GM23248 (cell line): ENCODE measurements around the gene ZNF304. TPM values are rescaled to one million over a fixed set of nuclear protein-coding genes. Genes with fewer than 3 reads are reported as not detected.

Experiments
- DNase-seq: peaks from one replicate; pipeline ENCODE4 v3.0.0-alpha.2; 2015
- H2AFZ ChIP-seq: fragments of 200-600 bp; sonication (generic); 2 replicates; pipeline ENCODE4 v1.6.1; 2016; ENCODE audit warnings: antibody characterized with exemption
- H3F3A ChIP-seq: fragments of 200-600 bp; sonication (generic); 2 replicates; pipeline ENCODE4 v1.6.1; 2016; ENCODE audit warnings: mild to moderate bottlenecking, antibody characterized with exemption, mixed run types; ENCODE audit not compliant: insufficient read depth
- H3K27ac ChIP-seq: fragments of 200-600 bp; sonication (generic); 2 replicates; pipeline ENCODE4 v1.5.1; 2016; ENCODE audit warnings: mild to moderate bottlenecking
- H3K27me3 ChIP-seq: fragments of 200-600 bp; sonication (generic); replicated peaks from 2 replicates; pipeline ENCODE4 v1.6.1; 2016; ENCODE audit warnings: mild to moderate bottlenecking; ENCODE audit not compliant: insufficient read depth
- H3K36me3 ChIP-seq: fragments of 200-600 bp; sonication (generic); 2 replicates; pipeline ENCODE4 v1.6.1; 2016; ENCODE audit warnings: low read depth, mild to moderate bottlenecking
- H3K4me1 ChIP-seq: fragments of 200-600 bp; sonication (generic); 2 replicates; pipeline ENCODE4 v1.6.1; 2016; ENCODE audit warnings: mild to moderate bottlenecking; ENCODE audit not compliant: insufficient read depth
- H3K4me2 ChIP-seq: fragments of 200-600 bp; sonication (generic); one replicate; pipeline ENCODE4 v1.6.1; 2016; ENCODE audit warnings: mild to moderate bottlenecking; ENCODE audit not compliant: unreplicated experiment
- H3K4me3 ChIP-seq: fragments of 200-600 bp; sonication (generic); 2 replicates; pipeline ENCODE4 v1.5.1; 2016; ENCODE audit warnings: mild to moderate bottlenecking
- H3K79me2 ChIP-seq: fragments of 200-600 bp; sonication (generic); 2 replicates; pipeline ENCODE4 v1.6.1; 2016; ENCODE audit warnings: mild to moderate bottlenecking; ENCODE audit not compliant: insufficient read depth
- H3K9ac ChIP-seq: fragments of 200-600 bp; sonication (generic); 2 replicates; pipeline ENCODE4 v1.6.1; 2016; ENCODE audit warnings: mild to moderate bottlenecking
- H3K9me2 ChIP-seq: fragments of 200-600 bp; sonication (generic); 2 replicates; pipeline ENCODE4 v1.6.1; 2016; ENCODE audit warnings: mixed run types, mild to moderate bottlenecking, moderate library complexity; ENCODE audit not compliant: insufficient read depth
- H3K9me3 ChIP-seq: fragments of 200-600 bp; sonication (generic); one replicate; pipeline ENCODE4 v1.6.1; 2017; ENCODE audit warnings: low read depth
- H4K20me1 ChIP-seq: fragments of 200-600 bp; sonication (generic); 2 replicates; pipeline ENCODE4 v1.6.0; 2016; ENCODE audit not compliant: insufficient read depth
- EZH2 ChIP-seq: fragments of 200-600 bp; sonication (generic); IDR thresholded peaks from 2 replicates; pipeline ENCODE4 v1.6.1; 2018; ENCODE audit warnings: antibody characterized with exemption, mild to moderate bottlenecking; ENCODE audit not compliant: insufficient read depth, poor library complexity, severe bottlenecking
- EZH2phosphoT487 ChIP-seq: fragments of 200-600 bp; sonication (generic); IDR thresholded peaks from 2 replicates; pipeline ENCODE4 v1.6.1; 2018; ENCODE audit warnings: antibody characterized with exemption, moderate library complexity, mild to moderate bottlenecking, low read depth; ENCODE audit not compliant: insufficient read depth
- WGBS, 2 experiments: methylation state at CpG; one replicate each; pipeline ENCODE4 v1.1.6; 2015 to 2017; ENCODE audit warnings: low lambda C conversion rate in 2 of 2, low coverage in 1 of 2; ENCODE audit errors: missing lambda C conversion rate in 2 of 2; 5-methylcytosine and 5-hydroxymethylcytosine counted together
- in situ Hi-C: fragments of 300-500 bp; cut with MboI; formaldehyde crosslinking; loops from 2 replicates; pipeline ENCODE4 v1.15.0; 2020
- polyA plus RNA-seq: library from polyadenylated mRNA; unstranded; fragments of >200 nt; fragmentation: Nextera tagmentation; extraction: Ambion mirVana; gene quantifications from 2 replicates; pipeline ENCODE4 v1.2.1, GENCODE V29; 2016
- total RNA-seq: library from RNA; depleted of rRNA; stranded (reverse); fragments of >200 nt; shearing (Covaris generic); gene quantifications from 2 replicates; pipeline ENCODE4 v1.2.3, GENCODE V29; 2014

Gene ZNF304
- total and polyA plus RNA-seq, 2 experiments from 2014 or later, result 4.2 to 7.8 TPM

- in situ Hi-C loops, result no loop called here
- Histone ChIP-seq H4K20me1 (no peaks in the 10 kb centered on the region), H3K79me2 (peaks cover 66% of the 10 kb centered on the region), H3K4me1 (peaks cover 5% of the 10 kb centered on the region), H3K36me3 (0 out of 2 replicates have a peak, but pooled peaks cover 6% of the 10 kb centered on the region), H3K4me2 (peak overlapping the region; percentile 89), H3K4me3 (peak overlapping the region; percentile 76), H3K9ac (peak overlapping the region; percentile 81), H3K27ac (peak overlapping the region; percentile 77), H3K9me2 (no peaks in the 10 kb centered on the region), H3K27me3 (no peaks in the 10 kb centered on the region), H2AFZ (peak overlapping the region; percentile 94), H3K9me3 (no peaks in the 10 kb centered on the region), H3F3A (0 out of 2 replicates have a peak, but pooled peaks cover 6% of the 10 kb centered on the region)
- no peak for DNase-seq
- TF ChIP-seq EZH2phosphoT487 (no peak), EZH2 (no peak)
- 71 to 81% methylated on average over 2 of the region's 2 CpGs for WGBS, 2 experiments
These were observed 11.3 kb downstream of the ZNF304 start for GRCh38 chr19:57362419-57362818.

GRCh38 chr19:57362997-57363687 is 12.1 kb downstream of the ZNF304 start, which contains the start of the genes TRAPPC2B and ZNF547:
TSS of gene TRAPPC2B (plus strand) at chr19:57363551. CDS start at chr19:57364834, 1,283 bp downstream.
TSS of gene ZNF547 (plus strand) at chr19:57363551. CDS start at chr19:57368556, 5,005 bp downstream.
- no peaks in the 10 kb centered on the region for H3K9me3 ChIP-seq
- peak; percentile 100 for DNase-seq
- peak within 1 kb of the TSS; percentile 89 for H3K4me2 ChIP-seq
- H3K4me1 ChIP-seq, result peaks cover 5% of the 10 kb centered on the region
- no peaks in the 10 kb centered on the region for H3K9me2 ChIP-seq
- H3K36me3 ChIP-seq, result 0 out of 2 replicates have a peak, but pooled peaks cover 6% of the 10 kb centered on the region
- H4K20me1 ChIP-seq, result no peaks in the 10 kb centered on the region
- H3K4me3 ChIP-seq, result peak within 1 kb of the TSS; percentile 76
- H3K9ac ChIP-seq, result peak within 1 kb of the TSS; percentile 88
- H3K79me2 ChIP-seq, result peaks cover 65% of the 10 kb centered on the region
- H2AFZ ChIP-seq, result peak within 1 kb of the TSS; percentile 94
- no peak for TF ChIP-seq EZH2phosphoT487
- no peak for TF ChIP-seq EZH2
- H3F3A ChIP-seq, result 0 out of 2 replicates have a peak, but pooled peaks cover 6% of the 10 kb centered on the region
- in situ Hi-C loops, result no loop called here
- WGBS, 2 experiments, result 1% methylated on average over 44 to 47 of the region's 47 CpGs
- peak within 1 kb of the TSS; percentile 78 for H3K27ac ChIP-seq
- no peaks in the 10 kb centered on the region for H3K27me3 ChIP-seq

GRCh38 chr19:57363688-57364181 is 12.7 kb downstream of the ZNF304 start:
- Histone ChIP-seq H3K27me3 (no peaks in the 10 kb centered on the region), H3K36me3 (no peaks in the 10 kb centered on the region), H3K4me1 (peaks cover 5% of the 10 kb centered on the region), H3F3A (0 out of 2 replicates have a peak, but pooled peaks cover 6% of the 10 kb centered on the region), H3K4me3 (peak overlapping the region; percentile 76), H3K4me2 (peak overlapping the region; percentile 89), H3K79me2 (peaks cover 65% of the 10 kb centered on the region), H3K27ac (peak overlapping the region; percentile 78), H3K9ac (peak overlapping the region; percentile 88), H3K9me3 (no peaks in the 10 kb centered on the region), H2AFZ (peak overlapping the region; percentile 66), H4K20me1 (no peaks in the 10 kb centered on the region), H3K9me2 (no peaks in the 10 kb centered on the region)
- TF ChIP-seq EZH2phosphoT487, result no peak
- no peak for TF ChIP-seq EZH2
- DNase-seq, result peak; percentile 61
- 1 to 2% methylated on average over 12 to 18 of the region's 18 CpGs for WGBS, 2 experiments
- in situ Hi-C loops, result no loop called here

DNA sequence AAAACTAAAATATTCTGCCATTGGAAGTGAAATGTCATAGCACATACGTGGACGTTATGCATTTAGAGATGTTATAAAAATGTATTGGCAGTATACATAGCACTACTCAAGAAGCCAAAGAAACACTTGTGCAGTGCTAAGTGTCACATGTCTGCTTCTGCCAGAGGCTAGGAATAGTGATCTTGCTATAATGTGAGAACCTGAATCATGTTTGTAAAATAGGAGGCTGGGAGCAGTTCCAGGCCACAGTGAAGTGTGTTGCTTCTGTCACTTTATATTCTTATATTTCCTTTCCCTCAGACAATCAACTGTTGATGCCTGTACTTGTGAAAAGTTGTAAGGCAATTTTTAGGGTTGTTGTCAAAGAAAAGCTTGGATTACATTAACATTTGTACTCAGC is 15.7 kb downstream of the ZNF304 start:
- Histone ChIP-seq H3K79me2 (peaks cover 53% of the 10 kb centered on the region), H3F3A (no peaks in the 10 kb centered on the region), H3K4me1 (peaks cover 5% of the 10 kb centered on the region), H3K36me3 (no peaks in the 10 kb centered on the region; the same call in 1 of the 2 replicates), H4K20me1 (no peaks in the 10 kb centered on the region), H3K9me2 (no peaks in the 10 kb centered on the region), H3K9ac (no peak overlapping the region), H3K27ac (no peak overlapping the region), H3K4me2 (no peak overlapping the region), H3K9me3 (no peaks in the 10 kb centered on the region), H3K4me3 (no peak overlapping the region), H2AFZ (no peak overlapping the region), H3K27me3 (no peaks in the 10 kb centered on the region)
- 99 to 100% methylated on average over 2 of the region's 2 CpGs for WGBS, 2 experiments
- TF ChIP-seq EZH2phosphoT487 (no peak), EZH2 (no peak)
- no peak for DNase-seq
- in situ Hi-C loops, result no loop called here
